Femur (tissue), 1 donor: Measurements from ENCODE around the gene ERC1.
A peak's percentile ranks its signal among the peaks of the same experiment; 100 is the strongest.
"Not testable (repeated sequence)": the region's sequence is repeated elsewhere in the genome, so short reads cannot be mapped to it uniquely, and the experiment has no call there.

Experiments used
- DNase-seq: peaks from one replicate; pipeline ENCODE4 v3.0.0-alpha.2; 2017

The ERC1 gene

GRCh38 chr12:988646-989045 lies 2.4 kb upstream of the ERC1 start:
- DNase-seq, result no peak

GRCh38 chr12:989051-989450 lies 2.0 kb upstream of the ERC1 start:
- DNase-seq, result no peak

GRCh38 chr12:989751-990660 lies 1.0 kb upstream of the ERC1 start:
- peak; percentile 76 for DNase-seq

GRCh38 chr12:991350-992333 lies 619 bp downstream of the ERC1 start:
- no peak for DNase-seq

- DNase-seq, result no peak
Measured at GRCh38 chr12:992647-993046, 1.6 kb downstream of the ERC1 start.

GRCh38 chr12:996881-997280 lies 5.9 kb downstream of the ERC1 start:
- DNase-seq, result no peak

- DNase-seq, result no peak
Measured at GRCh38 chr12:997505-997904, 6.5 kb downstream of the ERC1 start.

- DNase-seq, result no peak
Measured at GRCh38 chr12:998020-998874, 7.2 kb downstream of the ERC1 start.

GRCh38 chr12:999736-1000135 lies 8.7 kb downstream of the ERC1 start:
- not testable (repeated sequence) for DNase-seq

- DNase-seq, result no peak
Measured at GRCh38 chr12:1001507-1001906, 10.5 kb downstream of the ERC1 start.

GRCh38 chr12:1003600-1004271 lies 12.7 kb downstream of the ERC1 start:
- no peak for DNase-seq

- no peak for DNase-seq
Measured at GRCh38 chr12:1006255-1006654, 15.2 kb downstream of the ERC1 start.

- no peak for DNase-seq
Measured at GRCh38 chr12:1007276-1007675, 16.3 kb downstream of the ERC1 start.

- DNase-seq, result no peak
Measured at GRCh38 chr12:1007994-1008393, 17.0 kb downstream of the ERC1 start.

GRCh38 chr12:1011091-1011490 lies 20.1 kb downstream of the ERC1 start:
- DNase-seq, result no peak

GRCh38 chr12:1013618-1014489 lies 22.8 kb downstream of the ERC1 start:
- DNase-seq, result no peak

GRCh38 chr12:1019283-1019682 lies 28.3 kb downstream of the ERC1 start:
- no peak for DNase-seq

GRCh38 chr12:1020389-1020788 lies 29.4 kb downstream of the ERC1 start:
- no peak for DNase-seq

- no peak for DNase-seq
Measured at GRCh38 chr12:1022032-1022970, 31.3 kb downstream of the ERC1 start.

GRCh38 chr12:1030779-1031178 lies 39.8 kb downstream of the ERC1 start:
- DNase-seq, result no peak
